Measurements from ENCODE around the gene RNU1-3. TPM values are rescaled to one million over a fixed set of nuclear protein-coding genes. Genes with fewer than 3 reads are reported as not detected.
"Not testable (repeated sequence)": the region's sequence is repeated elsewhere in the genome, so short reads cannot be mapped to it uniquely, and the experiment has no call there.

The RNU1-3 gene
- total RNA-seq, 2 experiments from 2014 or later = 4,982 to 5,937 TPM

DNA sequence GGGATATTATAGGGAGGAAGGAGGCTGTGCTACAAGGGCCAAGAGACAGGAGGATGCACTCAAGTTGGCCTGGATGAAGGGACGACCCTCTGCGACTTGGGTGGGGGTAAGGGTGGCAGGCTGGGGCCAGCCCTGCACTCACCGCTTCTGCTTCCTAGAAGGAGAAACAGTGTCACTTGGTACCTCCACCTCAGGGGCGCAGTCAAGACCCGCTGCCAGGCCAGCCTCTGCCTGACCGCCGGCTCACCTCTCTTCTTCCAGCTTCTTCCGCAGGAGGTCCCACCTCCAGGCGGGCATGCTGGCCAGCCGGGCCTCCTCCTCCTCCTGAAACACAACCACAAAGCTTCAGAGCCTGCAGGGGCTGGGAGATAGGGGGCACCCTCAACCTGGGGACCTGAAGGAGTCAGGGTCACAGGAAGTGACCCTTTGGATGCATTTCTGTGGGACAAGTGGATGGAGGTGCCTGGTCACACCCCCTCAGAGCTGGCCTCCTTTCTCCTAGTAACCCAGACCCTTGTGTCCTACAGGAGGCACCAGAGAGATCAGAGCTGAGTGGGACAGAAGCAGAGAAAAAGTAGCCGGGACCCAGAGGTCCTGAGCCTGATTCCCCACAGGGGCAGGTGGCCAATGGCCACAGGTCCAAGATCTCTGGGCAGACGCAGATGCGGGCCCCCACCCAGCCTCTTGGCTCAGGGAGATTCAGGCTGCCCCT lies 24.4 kb upstream of the RNU1-3 start:
- ATAC-seq (ENCODE audit: poor library complexity); H3K9me3 ChIP-seq (ENCODE audit: control insufficient read depth in 1 of 2, insufficient read depth in 1 of 2, low read length in 2 of 2); POLR2A ChIA-PET; H3K27ac Mint-ChIP-seq; H3K36me3 Mint-ChIP-seq (ENCODE audit: low read depth); H3K27ac ChIP-seq (ENCODE audit: low read depth in 1 of 2, low read length in 2 of 2); intact Hi-C loops (cut with DNase I, micrococcal nuclease); H3K4me1 Mint-ChIP-seq (ENCODE audit: low read depth); H3K4me3 ChIP-seq (ENCODE audit: low read length); H3K4me1 ChIP-seq (ENCODE audit: insufficient read depth, low read length); H3K9me3 Mint-ChIP-seq; H3K36me3 ChIP-seq (ENCODE audit: insufficient read depth, low read length); H3K27me3 ChIP-seq (ENCODE audit: control insufficient read depth in 1 of 2, insufficient read depth in 2 of 2, low read length in 2 of 2); DNase-seq; H3K4me3 Mint-ChIP-seq: not testable (repeated sequence)
- H3K27me3 Mint-ChIP-seq = peaks cover 12% of the 10 kb centered on the region
- CTCF ChIA-PET = interaction anchor here (0.9 kb wide), 1 partner anchor 17 kb away, joined by 4 read pairs; no protein-coding TSS in a partner anchor

DNA sequence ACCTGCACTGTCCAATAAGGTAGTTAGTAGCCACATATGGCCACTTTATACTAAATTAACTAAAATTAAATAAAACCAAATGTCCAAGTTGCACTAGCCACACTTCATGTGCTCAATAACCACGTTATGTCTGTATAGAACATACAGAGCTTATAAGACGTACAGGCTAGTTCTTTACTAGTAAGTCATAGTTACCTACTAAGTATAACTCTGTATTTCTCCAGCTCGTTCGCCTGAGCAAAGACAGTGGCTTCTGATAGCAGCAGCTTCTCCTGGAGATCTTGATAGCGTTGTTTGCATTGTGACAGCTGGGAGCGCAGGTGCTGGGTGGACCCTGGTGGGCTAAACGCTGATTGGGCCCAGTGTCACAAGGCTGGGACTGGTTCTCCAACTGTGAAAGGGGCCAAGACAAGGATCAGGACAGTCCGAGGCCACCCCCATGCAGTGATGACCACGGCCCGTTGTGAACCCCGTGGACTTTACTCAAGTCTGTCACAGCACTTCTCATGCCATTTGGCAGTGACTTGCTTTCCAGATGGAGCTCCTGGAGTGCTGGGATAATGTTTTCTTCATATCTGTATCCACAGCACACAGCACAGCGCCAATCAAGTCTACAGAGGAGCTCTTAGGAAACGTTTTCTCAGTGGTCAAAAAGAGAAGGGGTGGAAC lies 20.5 kb upstream of the RNU1-3 start:
- CTCF ChIA-PET = interaction anchor here (1.3 kb wide), 1 partner anchor 62 kb away, joined by 3 read pairs; no protein-coding TSS in a partner anchor
- POLR2A ChIA-PET; H3K4me3 ChIP-seq (ENCODE audit: low read length); H3K9me3 ChIP-seq (ENCODE audit: control insufficient read depth in 1 of 2, insufficient read depth in 1 of 2, low read length in 2 of 2); intact Hi-C loops (cut with DNase I, micrococcal nuclease); H3K36me3 Mint-ChIP-seq (ENCODE audit: low read depth); H3K27ac Mint-ChIP-seq; H3K4me1 Mint-ChIP-seq (ENCODE audit: low read depth); H3K9me3 Mint-ChIP-seq; H3K27ac ChIP-seq (ENCODE audit: low read depth in 1 of 2, low read length in 2 of 2); ATAC-seq (ENCODE audit: poor library complexity); H3K27me3 ChIP-seq (ENCODE audit: control insufficient read depth in 1 of 2, insufficient read depth in 2 of 2, low read length in 2 of 2); H3K36me3 ChIP-seq (ENCODE audit: insufficient read depth, low read length); DNase-seq; H3K4me1 ChIP-seq (ENCODE audit: insufficient read depth, low read length); H3K4me3 Mint-ChIP-seq: not testable (repeated sequence)
- peaks cover 18% of the 10 kb centered on the region for H3K27me3 Mint-ChIP-seq

DNA sequence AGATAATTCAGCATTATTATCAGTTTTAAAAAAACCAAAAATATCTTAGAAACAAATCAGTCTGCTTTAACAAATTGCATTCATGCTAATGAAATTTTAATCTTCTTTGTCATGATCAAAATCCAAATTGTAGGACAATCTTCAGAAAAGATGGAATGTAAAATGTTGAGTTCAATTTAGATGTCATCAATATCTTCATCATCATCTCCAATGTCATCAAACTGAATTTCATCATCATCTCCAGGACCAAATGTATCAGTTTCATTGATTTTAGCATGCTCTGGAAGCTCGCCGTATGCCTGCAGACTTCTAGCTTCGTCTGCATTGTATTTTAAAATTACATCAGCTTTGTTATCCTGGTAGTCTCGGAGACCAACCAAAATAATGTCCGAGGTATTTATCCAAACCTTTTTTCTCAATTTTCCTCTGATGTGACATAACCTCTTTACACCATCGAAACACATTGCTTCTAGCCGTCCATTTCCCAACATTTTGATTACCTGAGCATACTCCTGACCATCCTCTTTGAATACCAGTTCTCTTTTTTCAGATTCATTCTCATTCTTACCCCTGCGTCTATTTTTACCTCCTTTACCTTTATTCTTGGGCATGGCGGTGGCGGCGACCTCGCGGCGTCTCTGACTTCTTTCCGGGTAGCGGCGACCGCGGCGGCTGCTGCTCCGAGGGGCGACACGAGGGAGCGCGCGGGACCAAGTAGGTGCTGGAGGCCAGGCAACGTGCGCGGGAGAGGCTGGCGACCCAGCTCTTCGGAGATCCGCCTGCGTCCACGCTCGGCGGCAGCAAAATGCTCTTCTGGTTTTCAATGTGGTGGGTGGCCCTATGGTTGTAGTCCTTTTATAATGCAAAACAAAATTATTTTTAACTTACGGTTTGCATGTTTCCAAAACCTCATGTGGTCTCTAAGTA lies 19.0 kb upstream of the RNU1-3 start:
- H3K4me1 Mint-ChIP-seq (ENCODE audit: low read depth); CTCF ChIA-PET; H3K27me3 ChIP-seq (ENCODE audit: control insufficient read depth in 1 of 2, insufficient read depth in 2 of 2, low read length in 2 of 2); DNase-seq; H3K27ac Mint-ChIP-seq; H3K36me3 ChIP-seq (ENCODE audit: insufficient read depth, low read length); H3K9me3 ChIP-seq (ENCODE audit: control insufficient read depth in 1 of 2, insufficient read depth in 1 of 2, low read length in 2 of 2); H3K27ac ChIP-seq (ENCODE audit: low read depth in 1 of 2, low read length in 2 of 2); H3K36me3 Mint-ChIP-seq (ENCODE audit: low read depth); ATAC-seq (ENCODE audit: poor library complexity); H3K4me1 ChIP-seq (ENCODE audit: insufficient read depth, low read length); H3K9me3 Mint-ChIP-seq; H3K4me3 ChIP-seq (ENCODE audit: low read length); POLR2A ChIA-PET; H3K4me3 Mint-ChIP-seq; intact Hi-C loops (cut with DNase I, micrococcal nuclease): not testable (repeated sequence)
- peaks cover 21% of the 10 kb centered on the region for H3K27me3 Mint-ChIP-seq

DNA sequence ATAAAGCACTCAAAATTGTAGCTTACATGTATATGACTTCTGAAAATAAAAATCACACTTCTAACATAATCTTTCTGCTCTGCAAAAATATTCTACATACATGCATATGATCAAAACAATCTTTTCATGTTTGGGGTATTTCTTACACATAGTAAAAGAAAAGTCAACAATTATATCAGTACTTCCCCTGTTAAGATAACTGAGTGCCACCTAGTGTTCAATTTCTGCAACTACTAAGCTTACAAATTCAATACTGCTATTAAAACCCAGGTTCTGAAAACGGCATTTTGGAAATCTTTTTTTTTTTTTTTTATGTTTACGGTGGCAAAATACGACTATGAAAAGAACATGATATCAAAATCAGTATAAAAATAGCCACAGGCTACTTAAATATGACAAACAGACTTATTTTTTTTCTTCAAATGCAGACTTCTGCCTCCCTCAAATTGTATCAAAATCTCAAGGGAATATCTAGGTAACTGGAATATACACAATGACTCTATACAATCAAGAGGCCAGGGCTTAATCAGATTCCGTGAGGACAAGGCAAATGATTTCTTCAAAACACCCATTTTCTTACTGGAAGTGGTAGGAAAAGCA lies 18.1 kb upstream of the RNU1-3 start:
- H3K4me1 ChIP-seq (ENCODE audit: insufficient read depth, low read length); H3K36me3 Mint-ChIP-seq (ENCODE audit: low read depth); H3K4me1 Mint-ChIP-seq (ENCODE audit: low read depth); H3K4me3 ChIP-seq (ENCODE audit: low read length); H3K4me3 Mint-ChIP-seq; intact Hi-C loops (cut with DNase I, micrococcal nuclease); H3K9me3 ChIP-seq (ENCODE audit: control insufficient read depth in 1 of 2, insufficient read depth in 1 of 2, low read length in 2 of 2); POLR2A ChIA-PET; CTCF ChIA-PET; H3K27ac ChIP-seq (ENCODE audit: low read depth in 1 of 2, low read length in 2 of 2); H3K9me3 Mint-ChIP-seq; H3K27me3 ChIP-seq (ENCODE audit: control insufficient read depth in 1 of 2, insufficient read depth in 2 of 2, low read length in 2 of 2); H3K36me3 ChIP-seq (ENCODE audit: insufficient read depth, low read length); H3K27ac Mint-ChIP-seq: not testable (repeated sequence)
- ATAC-seq (ENCODE audit: poor library complexity) (peak; percentile 88), DNase-seq (peak in 1 of 14 experiments; percentile 30)
- TF ChIP-seq, protein P1, sequence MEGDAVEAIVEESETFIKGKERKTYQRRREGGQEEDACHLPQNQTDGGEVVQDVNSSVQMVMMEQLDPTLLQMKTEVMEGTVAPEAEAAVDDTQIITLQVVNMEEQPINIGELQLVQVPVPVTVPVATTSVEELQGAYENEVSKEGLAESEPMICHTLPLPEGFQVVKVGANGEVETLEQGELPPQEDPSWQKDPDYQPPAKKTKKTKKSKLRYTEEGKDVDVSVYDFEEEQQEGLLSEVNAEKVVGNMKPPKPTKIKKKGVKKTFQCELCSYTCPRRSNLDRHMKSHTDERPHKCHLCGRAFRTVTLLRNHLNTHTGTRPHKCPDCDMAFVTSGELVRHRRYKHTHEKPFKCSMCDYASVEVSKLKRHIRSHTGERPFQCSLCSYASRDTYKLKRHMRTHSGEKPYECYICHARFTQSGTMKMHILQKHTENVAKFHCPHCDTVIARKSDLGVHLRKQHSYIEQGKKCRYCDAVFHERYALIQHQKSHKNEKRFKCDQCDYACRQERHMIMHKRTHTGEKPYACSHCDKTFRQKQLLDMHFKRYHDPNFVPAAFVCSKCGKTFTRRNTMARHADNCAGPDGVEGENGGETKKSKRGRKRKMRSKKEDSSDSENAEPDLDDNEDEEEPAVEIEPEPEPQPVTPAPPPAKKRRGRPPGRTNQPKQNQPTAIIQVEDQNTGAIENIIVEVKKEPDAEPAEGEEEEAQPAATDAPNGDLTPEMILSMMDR (IDR thresholded peaks at IDR 0.05) = peak; percentile 80
- H3K27me3 Mint-ChIP-seq = peaks cover 25% of the 10 kb centered on the region

DNA sequence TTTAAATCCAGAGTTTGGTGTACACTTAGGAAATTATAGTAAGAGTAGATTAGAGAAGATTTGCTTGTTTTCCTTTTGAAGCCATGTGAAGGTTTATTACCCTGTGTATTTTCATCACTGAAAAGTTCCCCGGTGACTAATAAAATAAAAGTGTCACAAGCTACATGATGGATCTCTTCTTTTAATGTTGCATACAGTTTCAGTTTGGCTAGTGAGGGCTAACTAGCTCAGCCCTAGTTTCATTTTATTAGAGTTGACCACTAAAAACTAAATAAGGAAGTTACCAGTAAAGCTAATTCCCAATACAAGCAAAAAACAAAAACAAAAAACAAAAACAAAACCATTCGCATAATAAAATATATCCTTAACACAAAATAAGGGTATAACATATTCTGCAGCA lies 17.4 kb upstream of the RNU1-3 start:
- H3K9me3 ChIP-seq (ENCODE audit: control insufficient read depth in 1 of 2, insufficient read depth in 1 of 2, low read length in 2 of 2); DNase-seq; ATAC-seq (ENCODE audit: poor library complexity); H3K4me1 ChIP-seq (ENCODE audit: insufficient read depth, low read length); H3K9me3 Mint-ChIP-seq; H3K4me3 Mint-ChIP-seq; POLR2A ChIA-PET; H3K27ac Mint-ChIP-seq; H3K4me1 Mint-ChIP-seq (ENCODE audit: low read depth); H3K27ac ChIP-seq (ENCODE audit: low read depth in 1 of 2, low read length in 2 of 2); CTCF ChIA-PET; H3K36me3 Mint-ChIP-seq (ENCODE audit: low read depth); intact Hi-C loops (cut with DNase I, micrococcal nuclease); H3K4me3 ChIP-seq (ENCODE audit: low read length); H3K36me3 ChIP-seq (ENCODE audit: insufficient read depth, low read length); H3K27me3 ChIP-seq (ENCODE audit: control insufficient read depth in 1 of 2, insufficient read depth in 2 of 2, low read length in 2 of 2): not testable (repeated sequence)
- H3K27me3 Mint-ChIP-seq = peaks cover 28% of the 10 kb centered on the region

DNA sequence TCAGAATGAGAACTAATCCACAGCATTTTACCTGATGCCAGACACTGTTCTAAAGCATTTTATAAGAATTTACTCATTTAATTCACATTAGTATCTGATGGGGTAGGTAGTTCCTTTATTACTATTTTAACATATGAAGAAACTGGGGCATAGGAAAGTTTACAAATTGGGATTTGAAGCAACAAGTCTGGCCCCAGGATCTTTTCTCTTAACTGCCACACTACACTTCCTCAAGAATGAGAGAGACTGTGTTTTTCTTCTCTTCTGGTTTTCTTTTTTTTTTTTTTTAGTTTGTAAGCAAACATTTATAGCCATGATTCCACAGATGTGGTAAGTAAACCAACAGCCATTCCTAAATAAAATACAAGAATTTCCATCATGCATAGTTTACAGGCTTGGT lies 16.1 kb upstream of the RNU1-3 start:
- H3K36me3 Mint-ChIP-seq (ENCODE audit: low read depth); H3K27me3 ChIP-seq (ENCODE audit: control insufficient read depth in 1 of 2, insufficient read depth in 2 of 2, low read length in 2 of 2); H3K9me3 Mint-ChIP-seq; DNase-seq; POLR2A ChIA-PET; H3K4me1 Mint-ChIP-seq (ENCODE audit: low read depth); H3K4me3 ChIP-seq (ENCODE audit: low read length); H3K4me1 ChIP-seq (ENCODE audit: insufficient read depth, low read length); H3K9me3 ChIP-seq (ENCODE audit: control insufficient read depth in 1 of 2, insufficient read depth in 1 of 2, low read length in 2 of 2); H3K36me3 ChIP-seq (ENCODE audit: insufficient read depth, low read length); H3K4me3 Mint-ChIP-seq; intact Hi-C loops (cut with DNase I, micrococcal nuclease); ATAC-seq (ENCODE audit: poor library complexity); CTCF ChIA-PET; H3K27ac Mint-ChIP-seq; H3K27ac ChIP-seq (ENCODE audit: low read depth in 1 of 2, low read length in 2 of 2): not testable (repeated sequence)
- H3K27me3 Mint-ChIP-seq = peaks cover 37% of the 10 kb centered on the region
